ENCODE results near the gene ECEL1.
A peak's percentile ranks its signal among the peaks of the same experiment; 100 is the strongest.

Gene ECEL1

GRCh38 chr2:232522623-232523401 lies 35.2 kb upstream of the ECEL1 start:
- no peak for DNase-seq (ENCODE audit: low read depth)

DNA sequence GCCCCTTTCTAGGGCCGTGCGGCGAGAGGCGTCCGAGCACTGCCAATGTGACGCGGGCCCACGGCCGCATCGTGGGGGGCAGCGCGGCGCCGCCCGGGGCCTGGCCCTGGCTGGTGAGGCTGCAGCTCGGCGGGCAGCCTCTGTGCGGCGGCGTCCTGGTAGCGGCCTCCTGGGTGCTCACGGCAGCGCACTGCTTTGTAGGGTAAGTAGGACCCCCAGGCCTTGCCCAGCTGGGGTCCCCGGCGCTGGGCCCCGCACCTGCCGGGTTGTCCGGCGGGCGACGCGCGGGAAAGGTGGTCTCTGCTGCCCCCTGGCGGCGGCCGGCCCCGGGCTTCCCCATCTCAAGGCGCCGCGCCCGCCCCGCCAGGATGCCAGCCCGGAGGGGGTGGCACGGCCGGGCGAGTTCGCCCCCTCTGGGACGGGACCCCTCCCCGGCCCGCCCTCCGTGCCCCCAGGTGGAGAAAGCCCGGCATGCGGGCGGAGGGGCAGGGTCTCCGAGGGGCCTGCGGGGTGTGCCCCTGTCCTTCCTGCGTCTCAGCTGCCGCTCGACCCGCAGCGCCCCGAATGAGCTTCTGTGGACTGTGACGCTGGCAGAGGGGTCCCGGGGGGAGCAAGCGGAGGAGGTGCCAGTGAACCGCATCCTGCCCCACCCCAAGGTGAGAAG lies 34.5 kb upstream of the ECEL1 start:
- DNase-seq (ENCODE audit: low read depth) = peak; percentile 54

- DNase-seq (ENCODE audit: low read depth) = no peak
Measured at GRCh38 chr2:232521098-232521497, 33.5 kb upstream of the ECEL1 start.

GRCh38 chr2:232520489-232520888 lies 32.9 kb upstream of the ECEL1 start:
- no peak for DNase-seq (ENCODE audit: low read depth)

- DNase-seq (ENCODE audit: low read depth) = no peak
Measured at GRCh38 chr2:232519581-232520438, 32.2 kb upstream of the ECEL1 start, which contains the start of gene PRSS56. PRSS56 (plus strand) TSS chr2:232520388; CDS start chr2:232520599, 211 bp downstream.

- no peak for DNase-seq (ENCODE audit: low read depth)
Measured at GRCh38 chr2:232518844-232519243, 31.2 kb upstream of the ECEL1 start.

- no peak for DNase-seq (ENCODE audit: low read depth)
Measured at GRCh38 chr2:232516551-232516950, 28.9 kb upstream of the ECEL1 start.

- DNase-seq (ENCODE audit: low read depth) = no peak
Measured at GRCh38 chr2:232515639-232516038, 28.0 kb upstream of the ECEL1 start.

- no peak for DNase-seq (ENCODE audit: low read depth)
Measured at GRCh38 chr2:232513353-232513752, 25.7 kb upstream of the ECEL1 start.

GRCh38 chr2:232512602-232513001 lies 25.0 kb upstream of the ECEL1 start:
- no peak for DNase-seq (ENCODE audit: low read depth)

GRCh38 chr2:232511336-232511890 lies 23.8 kb upstream of the ECEL1 start:
- no peak for DNase-seq (ENCODE audit: low read depth)

DNA sequence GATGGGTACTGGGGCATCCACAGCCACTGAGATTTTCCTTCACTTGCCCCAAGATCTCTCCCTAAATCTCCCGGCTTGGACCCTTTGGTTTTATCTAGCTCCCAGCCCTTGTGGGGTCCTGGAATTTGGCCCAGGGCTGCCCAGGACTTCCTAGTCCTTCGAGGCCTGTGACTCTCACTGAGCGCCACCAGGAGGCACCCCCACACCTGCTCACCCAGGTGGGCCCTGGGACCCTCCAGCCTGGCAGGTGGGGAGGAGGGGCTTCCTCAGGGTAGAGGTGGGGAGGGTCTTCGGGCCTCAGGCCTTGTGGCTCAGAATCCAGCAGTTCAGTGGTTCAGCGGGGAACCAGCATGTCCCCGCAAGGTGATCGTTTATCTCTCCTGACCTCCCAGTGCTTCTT lies 20.6 kb upstream of the ECEL1 start:
- DNase-seq (ENCODE audit: low read depth) = no peak

- DNase-seq (ENCODE audit: low read depth) = no peak
Measured at GRCh38 chr2:232506709-232507108, 19.1 kb upstream of the ECEL1 start.

DNA sequence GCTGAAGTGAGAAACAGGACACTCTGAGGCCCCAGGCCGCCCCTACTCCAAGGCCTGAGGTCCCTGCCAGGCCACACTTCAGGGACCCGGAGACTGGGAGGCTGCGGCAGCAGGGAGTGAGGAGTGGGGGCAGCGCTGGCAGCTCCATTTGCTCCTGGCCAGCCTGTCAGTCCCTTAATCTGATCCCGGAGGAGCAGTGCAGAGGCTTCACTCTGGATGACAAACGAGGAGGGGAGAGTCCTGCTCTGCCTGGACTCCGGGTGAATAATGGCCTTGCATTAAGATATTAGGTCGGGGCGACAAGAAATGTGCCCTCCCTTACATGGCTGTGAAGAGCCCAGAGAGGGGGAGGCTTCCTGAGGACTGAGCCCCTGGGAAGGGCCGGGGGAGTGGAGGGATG lies 18.2 kb upstream of the ECEL1 start:
- no peak for DNase-seq (ENCODE audit: low read depth)

DNA sequence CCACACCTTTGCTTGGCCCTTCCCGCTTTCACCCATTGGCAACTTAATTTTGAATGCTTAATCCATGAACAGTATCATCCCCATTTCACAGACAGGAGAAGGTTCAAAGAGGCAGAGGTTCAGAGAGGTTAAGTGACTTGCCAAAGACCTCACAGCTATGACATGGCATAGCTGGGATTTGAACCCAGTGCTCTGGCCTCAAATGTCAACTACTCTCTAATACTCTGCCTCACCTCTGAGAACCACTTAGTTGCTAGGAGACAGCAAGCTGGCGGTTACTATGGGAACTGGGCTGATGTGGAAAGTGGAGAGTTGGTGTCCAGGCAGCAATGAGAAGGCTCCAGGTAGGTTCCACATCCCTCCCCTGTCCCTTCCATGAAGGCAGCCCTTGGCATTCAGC lies 16.8 kb upstream of the ECEL1 start:
- no peak for DNase-seq (ENCODE audit: low read depth)

DNA sequence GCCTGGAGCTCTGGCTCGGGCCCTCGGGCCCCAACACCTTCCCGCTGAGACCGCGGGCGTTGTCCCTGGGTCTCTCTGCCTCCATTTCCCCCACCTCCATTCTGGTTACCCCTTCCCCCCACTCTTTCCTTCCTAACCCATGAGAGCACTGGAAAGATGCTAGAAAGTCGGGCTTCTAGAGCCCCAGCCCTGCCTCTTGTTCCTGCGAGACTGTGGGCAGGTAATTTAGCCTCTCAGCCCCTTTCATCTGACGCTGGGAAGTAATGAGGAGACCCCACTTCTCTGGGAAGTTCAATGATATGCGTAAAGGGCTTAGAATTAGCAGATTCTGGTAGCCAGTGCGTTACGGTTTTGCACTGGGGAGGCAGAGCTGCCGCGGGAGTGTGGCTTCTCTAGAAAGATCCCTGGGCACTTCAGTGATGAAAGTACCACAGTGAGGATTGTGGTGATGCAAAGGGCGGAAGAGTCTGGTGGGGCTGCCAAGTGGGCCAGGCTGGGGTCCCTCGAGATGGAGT lies 16.2 kb upstream of the ECEL1 start:
- DNase-seq (ENCODE audit: low read depth) = no peak

GRCh38 chr2:232502911-232503808 lies 15.5 kb upstream of the ECEL1 start:
- DNase-seq (ENCODE audit: low read depth) = peak; percentile 15

GRCh38 chr2:232502511-232502910 lies 14.9 kb upstream of the ECEL1 start:
- DNase-seq (ENCODE audit: low read depth) = no peak

- DNase-seq (ENCODE audit: low read depth) = no peak
Measured at GRCh38 chr2:232501794-232502390, 14.3 kb upstream of the ECEL1 start.

DNA sequence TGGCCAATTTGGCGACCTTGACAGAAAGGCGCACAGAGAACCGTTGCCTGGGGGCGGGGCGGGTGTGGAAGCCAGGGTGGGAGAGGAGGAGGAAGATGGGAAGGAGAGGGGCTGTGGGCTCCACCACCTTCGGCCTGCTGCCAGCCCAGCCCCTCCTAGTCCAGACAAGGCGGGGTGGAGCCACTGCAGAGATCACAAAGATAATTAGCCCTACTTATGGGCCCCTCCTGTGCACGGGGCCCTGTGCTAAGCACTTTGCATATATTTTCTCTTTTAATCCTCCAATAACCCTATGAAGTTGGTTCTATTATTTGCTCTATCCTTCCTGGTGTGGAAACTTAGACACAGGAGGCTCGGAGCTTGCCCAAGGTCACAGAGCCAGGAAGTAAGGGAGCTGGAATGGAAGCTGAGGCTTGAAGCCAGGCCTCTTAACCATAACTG lies 13.7 kb upstream of the ECEL1 start:
- DNase-seq (ENCODE audit: low read depth) = no peak

GRCh38 chr2:232498452-232498851 lies 10.8 kb upstream of the ECEL1 start:
- no peak for DNase-seq (ENCODE audit: low read depth)

Measured in activated T-helper 9 cell treated with anti-CD3 and anti-CD28 coated beads, Interleukin-2, amount 50 U/mL, for 16 hours (primary cell).